ENCODE results near the gene KRCC1.
"Not testable (repeated sequence)": the region's sequence is repeated elsewhere in the genome, so short reads cannot be mapped to it uniquely, and the experiment has no call there.

- TF ChIP-seq, protein P1, sequence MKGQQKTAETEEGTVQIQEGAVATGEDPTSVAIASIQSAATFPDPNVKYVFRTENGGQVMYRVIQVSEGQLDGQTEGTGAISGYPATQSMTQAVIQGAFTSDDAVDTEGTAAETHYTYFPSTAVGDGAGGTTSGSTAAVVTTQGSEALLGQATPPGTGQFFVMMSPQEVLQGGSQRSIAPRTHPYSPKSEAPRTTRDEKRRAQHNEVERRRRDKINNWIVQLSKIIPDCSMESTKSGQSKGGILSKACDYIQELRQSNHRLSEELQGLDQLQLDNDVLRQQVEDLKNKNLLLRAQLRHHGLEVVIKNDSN (CRISPR knock-in tag; IDR thresholded peaks at IDR 0.05) = not testable (repeated sequence)
- TF ChIP-seq SRSF1 (IDR thresholded peaks at IDR 0.05; ENCODE audit: low read depth, low read length); ZHX1 (conservative IDR thresholded peaks at IDR 0.05; ENCODE audit: low read length); NUFIP1 (IDR thresholded peaks at IDR 0.05; ENCODE audit: partially characterized antibody); SIN3A (IDR thresholded peaks at IDR 0.05; ENCODE audit: borderline replicate concordance in 2 of 2, control insufficient read depth in 1 of 2, low read depth in 2 of 2, low read length in 2 of 2): not testable (repeated sequence)
These were observed 74.4 kb downstream of the KRCC1 start for GRCh38 chr2:87981182-87981581.
